Uterus (tissue), 4 donors: ENCODE data around the gene HSBP1. TPM values are rescaled to one million over a fixed set of nuclear protein-coding genes. Genes with fewer than 3 reads are reported as not detected.

Source experiments
- DNase-seq, 2 donors: peaks; one replicate each; pipeline ENCODE4 v3.0.0-alpha.2; 2019 to 2020
- H3K27ac ChIP-seq, 2 donors: fragments of 200-600 bp; sonication (generic); 1 replicate in 1 of 2; 2 replicates in 1 of 2; pipeline ENCODE4 v1.5.1; 2016 to 2018
- H3K27me3 ChIP-seq, 2 donors: fragments of 200-600 bp; sonication (generic); one replicate each; pipeline ENCODE4 v1.5.1; 2018 to 2019; ENCODE audit warnings: control low read depth in 1 of 2
- H3K36me3 ChIP-seq, 2 donors: fragments of 200-600 bp; sonication (generic); one replicate each; pipeline ENCODE4 v1.5.1; 2019; ENCODE audit warnings: control low read depth in 1 of 2
- H3K4me1 ChIP-seq, 2 donors: fragments of 200-600 bp; sonication (generic); one replicate each; pipeline ENCODE4 v1.5.1; 2018 to 2019; ENCODE audit warnings: control low read depth in 1 of 2
- H3K4me3 ChIP-seq, 2 donors: fragments of 200-600 bp; sonication (generic); 1 replicate in 1 of 2; 2 replicates in 1 of 2; pipeline ENCODE4 v1.5.1; 2018 to 2019; ENCODE audit warnings: mild to moderate bottlenecking in 1 of 2
- H3K9me3 ChIP-seq, 2 donors: fragments of 200-600 bp; sonication (generic); one replicate each; pipeline ENCODE4 v1.5.1; 2019; ENCODE audit warnings: control low read depth in 1 of 2
- CTCF ChIP-seq, 4 experiments: fragments of 200-600 bp in 2 of 4; fragments of 450-650 bp in 2 of 4; sonication (generic) in 2 of 4; IDR thresholded peaks; one replicate each; pipeline ENCODE4 v1.5.1; 2016 to 2019; ENCODE audit warnings: antibody characterized with exemption in 4 of 4, mild to moderate bottlenecking in 2 of 4, moderate library complexity in 1 of 4
- POLR2A ChIP-seq, 2 donors: fragments of 450-650 bp; IDR thresholded peaks; one replicate each; pipeline ENCODE4 v1.6.1; 2016; ENCODE audit warnings: antibody characterized with exemption in 2 of 2, mild to moderate bottlenecking in 1 of 2, moderate library complexity in 1 of 2
- intact Hi-C: fragments of 100-400 bp; cut with DNase I; formaldehyde crosslinking; loops from one replicate; pipeline ENCODE4 v1.15.1; 2023; ENCODE audit warnings: low total_unique reads
- total RNA-seq, 4 donors: library from RNA; depleted of rRNA in 3 of 4; stranded (reverse); fragments of >200 nt in 3 of 4; gene quantifications; one replicate each; pipeline versions ENCODE4 v1.1.0 to v1.2.4, GENCODE V29; 2014 to 2023
- donor health status: DM: yes; HTN: yes; CAD: no.

The HSBP1 gene
- total RNA-seq, 4 donors from 2014 or later = 6.1 to 70.5 (median 19.9) TPM

- H3K4me3 ChIP-seq = no peak overlapping the region
- no peak for DNase-seq
- intact Hi-C loops = no loop called here
- H3K4me1 ChIP-seq = no peaks in the 10 kb centered on the region
- no peaks in the 10 kb centered on the region for H3K36me3 ChIP-seq
- H3K9me3 ChIP-seq = no peaks in the 10 kb centered on the region
- H3K27me3 ChIP-seq = no peaks in the 10 kb centered on the region
- TF ChIP-seq POLR2A (IDR thresholded peaks at IDR 0.05) (no peak), CTCF (IDR thresholded peaks at IDR 0.05) (no peak)
- H3K27ac ChIP-seq = no peak overlapping the region
These were observed 51.5 kb downstream of the HSBP1 start for GRCh38 chr16:83859265-83859664.

- TF ChIP-seq CTCF (IDR thresholded peaks at IDR 0.05) (no peak), POLR2A (IDR thresholded peaks at IDR 0.05) (no peak)
- intact Hi-C loops = no loop called here
These were observed 54.9 kb downstream of the HSBP1 start for GRCh38 chr16:83862661-83863060.

GRCh38 chr16:83863682-83864081, 55.9 kb downstream of the HSBP1 start:
- Histone ChIP-seq H3K4me1 (no peaks in the 10 kb centered on the region), H3K27ac (no peak overlapping the region), H3K36me3 (no peaks in the 10 kb centered on the region), H3K4me3 (no peak overlapping the region), H3K27me3 (no peaks in the 10 kb centered on the region), H3K9me3 (no peaks in the 10 kb centered on the region)
- intact Hi-C loops = no loop called here
- no peak for DNase-seq
- no peak for TF ChIP-seq POLR2A (IDR thresholded peaks at IDR 0.05)
- TF ChIP-seq CTCF (IDR thresholded peaks at IDR 0.05) = no peak

More at GRCh38 chr16:83862661-83863060, 54.9 kb downstream of the HSBP1 start:
- Histone ChIP-seq H3K4me1 (no peaks in the 10 kb centered on the region), H3K27me3 (no peaks in the 10 kb centered on the region), H3K27ac (no peak overlapping the region), H3K36me3 (no peaks in the 10 kb centered on the region), H3K9me3 (no peaks in the 10 kb centered on the region), H3K4me3 (no peak overlapping the region)
- no peak for DNase-seq

Other genes starting within 250 kb of the HSBP1 start
- gene MLYCD, start 91.1 kb downstream of the HSBP1 start, total RNA-seq = 10 to 100 TPM in 1 of 4 donors, 1 to 10 TPM in 3; 4.5 to 16.6 (median 6.7) TPM
- gene OSGIN1, start 145.3 kb downstream of the HSBP1 start, total RNA-seq = 1 to 10 TPM in 2 of 4 donors, under 1 TPM in 1, not detected in 1; 0.77 to 5.4 (median 1.2) TPM
- 1 to 10 TPM in 2 of 4 donors, not detected in 2; 1.1 to 1.4 TPM for gene NECAB2, start 160.3 kb downstream of the HSBP1 start, total RNA-seq
- gene SLC38A8, start 234.8 kb downstream of the HSBP1 start, total RNA-seq = 1 to 10 TPM in 1 of 4 donors, not detected in 3; 1.3 TPM